HG03039 (cell line): ENCODE results near the gene VSIG4.
"Not testable (repeated sequence)": the region's sequence is repeated elsewhere in the genome, so short reads cannot be mapped to it uniquely, and the experiment has no call there.

ENCODE experiments used
- ATAC-seq: cut with Tn5 transposase; IDR thresholded peaks from one replicate; pipeline ENCODE4 v1.9.1; 2021; ENCODE audit warnings: mild to moderate bottlenecking, moderate library complexity; ENCODE audit not compliant: unreplicated experiment

The VSIG4 gene

GRCh38 chrX:66039944-66040343, at the start of gene VSIG4:
Gene VSIG4, minus strand, starts transcription at chrX:66040080. Its CDS starts 82 bp downstream, at chrX:66039998.
- no peak for ATAC-seq

GRCh38 chrX:66076801-66077200, 36.9 kb upstream of the VSIG4 start:
- no peak for ATAC-seq

- peak; percentile 65 for ATAC-seq
These were observed 35.3 kb upstream of the VSIG4 start for GRCh38 chrX:66074920-66075879.

- ATAC-seq, result no peak
These were observed 31.2 kb upstream of the VSIG4 start for GRCh38 chrX:66071126-66071525.

- no peak for ATAC-seq
These were observed 24.4 kb upstream of the VSIG4 start for GRCh38 chrX:66064261-66064660.

GRCh38 chrX:66057019-66057418, 17.1 kb upstream of the VSIG4 start:
- not testable (repeated sequence) for ATAC-seq

GRCh38 chrX:66054978-66055377, 15.1 kb upstream of the VSIG4 start:
- no peak for ATAC-seq

GRCh38 chrX:66053414-66053813, 13.5 kb upstream of the VSIG4 start:
- no peak for ATAC-seq

- no peak for ATAC-seq
These were observed 12.1 kb upstream of the VSIG4 start for GRCh38 chrX:66051980-66052379.

GRCh38 chrX:66050140-66050569, 10.3 kb upstream of the VSIG4 start:
- ATAC-seq, result no peak

- no peak for ATAC-seq
These were observed 9.2 kb upstream of the VSIG4 start for GRCh38 chrX:66049056-66049455.

GRCh38 chrX:66046612-66047235, 6.8 kb upstream of the VSIG4 start:
- ATAC-seq, result peak; percentile 67

GRCh38 chrX:66045894-66046293, 6.0 kb upstream of the VSIG4 start:
- no peak for ATAC-seq

GRCh38 chrX:66043584-66043983, 3.7 kb upstream of the VSIG4 start:
- no peak for ATAC-seq

- peak; percentile 31 for ATAC-seq
These were observed 2.6 kb upstream of the VSIG4 start for GRCh38 chrX:66042307-66043077.

- ATAC-seq, result no peak
These were observed 1.8 kb downstream of the VSIG4 start for GRCh38 chrX:66038115-66038514.

GRCh38 chrX:66036231-66036630, 3.6 kb downstream of the VSIG4 start:
- ATAC-seq, result no peak

GRCh38 chrX:66035667-66036066, 4.2 kb downstream of the VSIG4 start:
- no peak for ATAC-seq

GRCh38 chrX:66030505-66031317, 9.2 kb downstream of the VSIG4 start:
- no peak for ATAC-seq

- ATAC-seq, result no peak
These were observed 10.9 kb downstream of the VSIG4 start for GRCh38 chrX:66028936-66029335.
